ENCODE measurements around the gene OR10G2.

DNA sequence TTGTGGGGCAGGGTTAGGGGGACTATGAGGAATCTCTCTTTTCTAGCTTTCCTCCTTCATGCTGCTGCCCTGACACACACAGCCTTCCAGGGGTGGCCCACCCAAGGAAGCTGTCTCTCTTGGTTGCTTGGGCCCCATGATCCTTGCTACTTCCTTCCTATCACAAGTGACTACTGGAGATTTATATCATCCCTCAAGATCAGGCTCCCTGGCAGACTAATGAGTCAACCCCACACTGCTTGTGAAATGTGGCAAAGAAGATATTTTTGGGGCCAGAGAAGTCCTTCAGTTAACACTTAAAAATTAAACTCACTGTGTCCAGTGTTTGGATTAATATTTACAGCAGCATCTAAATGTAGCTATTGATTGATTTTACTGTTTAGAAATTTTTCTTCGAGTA lies 37.4 kb upstream of the OR10G2 start:
- TF ChIP-seq, protein P1, sequence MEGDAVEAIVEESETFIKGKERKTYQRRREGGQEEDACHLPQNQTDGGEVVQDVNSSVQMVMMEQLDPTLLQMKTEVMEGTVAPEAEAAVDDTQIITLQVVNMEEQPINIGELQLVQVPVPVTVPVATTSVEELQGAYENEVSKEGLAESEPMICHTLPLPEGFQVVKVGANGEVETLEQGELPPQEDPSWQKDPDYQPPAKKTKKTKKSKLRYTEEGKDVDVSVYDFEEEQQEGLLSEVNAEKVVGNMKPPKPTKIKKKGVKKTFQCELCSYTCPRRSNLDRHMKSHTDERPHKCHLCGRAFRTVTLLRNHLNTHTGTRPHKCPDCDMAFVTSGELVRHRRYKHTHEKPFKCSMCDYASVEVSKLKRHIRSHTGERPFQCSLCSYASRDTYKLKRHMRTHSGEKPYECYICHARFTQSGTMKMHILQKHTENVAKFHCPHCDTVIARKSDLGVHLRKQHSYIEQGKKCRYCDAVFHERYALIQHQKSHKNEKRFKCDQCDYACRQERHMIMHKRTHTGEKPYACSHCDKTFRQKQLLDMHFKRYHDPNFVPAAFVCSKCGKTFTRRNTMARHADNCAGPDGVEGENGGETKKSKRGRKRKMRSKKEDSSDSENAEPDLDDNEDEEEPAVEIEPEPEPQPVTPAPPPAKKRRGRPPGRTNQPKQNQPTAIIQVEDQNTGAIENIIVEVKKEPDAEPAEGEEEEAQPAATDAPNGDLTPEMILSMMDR (IDR thresholded peaks at IDR 0.05; ENCODE audit: insufficient read depth, low read length, poor library complexity, severe bottlenecking): no peak
- TF ChIP-seq EZH2phosphoT487 (conservative IDR thresholded peaks at IDR 0.05; ENCODE audit: low read length): no peak

Measured in SU-DHL-6 (cell line).